NB4 (cell line): Measurements from ENCODE around the gene NDEL1.

ENCODE experiments used
- POLR2A ChIP-seq: IDR thresholded peaks from 2 replicates; pipeline ENCODE4 v1.6.1; 2011; ENCODE audit warnings: mild to moderate bottlenecking; ENCODE audit not compliant: insufficient read length; ENCODE audit errors: extremely low read depth
- TF ChIP-seq, protein P1 (sequence below): IDR thresholded peaks from one replicate; pipeline ENCODE4 v1.5.1; 2012; ENCODE audit warnings: low read depth, low read length

DNA sequence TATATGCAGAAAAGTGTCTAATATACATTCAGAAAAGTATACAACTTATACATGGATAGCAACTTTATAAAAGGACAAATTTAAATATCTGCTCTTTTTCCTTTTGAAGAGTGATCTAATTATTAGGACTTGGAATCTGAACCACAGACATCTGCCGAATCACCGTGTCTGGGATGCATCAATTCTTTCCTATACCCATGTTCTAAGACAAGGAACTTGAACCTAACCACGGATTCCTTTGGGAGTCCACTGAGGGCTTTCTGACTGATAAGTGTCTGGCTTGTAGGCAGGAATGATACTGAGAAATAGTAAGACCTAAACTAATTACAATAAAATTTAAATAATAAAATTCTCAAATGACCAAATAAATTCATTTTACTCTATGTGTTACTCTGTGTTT is 54.2 kb downstream of the NDEL1 start:
- TF ChIP-seq, protein P1, sequence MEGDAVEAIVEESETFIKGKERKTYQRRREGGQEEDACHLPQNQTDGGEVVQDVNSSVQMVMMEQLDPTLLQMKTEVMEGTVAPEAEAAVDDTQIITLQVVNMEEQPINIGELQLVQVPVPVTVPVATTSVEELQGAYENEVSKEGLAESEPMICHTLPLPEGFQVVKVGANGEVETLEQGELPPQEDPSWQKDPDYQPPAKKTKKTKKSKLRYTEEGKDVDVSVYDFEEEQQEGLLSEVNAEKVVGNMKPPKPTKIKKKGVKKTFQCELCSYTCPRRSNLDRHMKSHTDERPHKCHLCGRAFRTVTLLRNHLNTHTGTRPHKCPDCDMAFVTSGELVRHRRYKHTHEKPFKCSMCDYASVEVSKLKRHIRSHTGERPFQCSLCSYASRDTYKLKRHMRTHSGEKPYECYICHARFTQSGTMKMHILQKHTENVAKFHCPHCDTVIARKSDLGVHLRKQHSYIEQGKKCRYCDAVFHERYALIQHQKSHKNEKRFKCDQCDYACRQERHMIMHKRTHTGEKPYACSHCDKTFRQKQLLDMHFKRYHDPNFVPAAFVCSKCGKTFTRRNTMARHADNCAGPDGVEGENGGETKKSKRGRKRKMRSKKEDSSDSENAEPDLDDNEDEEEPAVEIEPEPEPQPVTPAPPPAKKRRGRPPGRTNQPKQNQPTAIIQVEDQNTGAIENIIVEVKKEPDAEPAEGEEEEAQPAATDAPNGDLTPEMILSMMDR = no peak
- no peak for TF ChIP-seq POLR2A
